Skin of body (tissue), 2 donors: ENCODE measurements around the gene SLC22A23. TPM values are rescaled to one million over a fixed set of nuclear protein-coding genes. Genes with fewer than 3 reads are reported as not detected.
"Not testable (repeated sequence)": the region's sequence is repeated elsewhere in the genome, so short reads cannot be mapped to it uniquely, and the experiment has no call there.

Source experiments
- DNase-seq: peaks from one replicate; lab custom pipeline; 2025; lab: John Stamatoyannopoulos, UW
- total RNA-seq: library from RNA; depleted of rRNA; stranded (reverse); fragments of >200 nt; gene quantifications from one replicate; pipeline ENCODE4 v1.2.3, GENCODE V29; 2014

Gene SLC22A23
- total RNA-seq, 1 donor from 2014 or later = 11.8 TPM

DNA sequence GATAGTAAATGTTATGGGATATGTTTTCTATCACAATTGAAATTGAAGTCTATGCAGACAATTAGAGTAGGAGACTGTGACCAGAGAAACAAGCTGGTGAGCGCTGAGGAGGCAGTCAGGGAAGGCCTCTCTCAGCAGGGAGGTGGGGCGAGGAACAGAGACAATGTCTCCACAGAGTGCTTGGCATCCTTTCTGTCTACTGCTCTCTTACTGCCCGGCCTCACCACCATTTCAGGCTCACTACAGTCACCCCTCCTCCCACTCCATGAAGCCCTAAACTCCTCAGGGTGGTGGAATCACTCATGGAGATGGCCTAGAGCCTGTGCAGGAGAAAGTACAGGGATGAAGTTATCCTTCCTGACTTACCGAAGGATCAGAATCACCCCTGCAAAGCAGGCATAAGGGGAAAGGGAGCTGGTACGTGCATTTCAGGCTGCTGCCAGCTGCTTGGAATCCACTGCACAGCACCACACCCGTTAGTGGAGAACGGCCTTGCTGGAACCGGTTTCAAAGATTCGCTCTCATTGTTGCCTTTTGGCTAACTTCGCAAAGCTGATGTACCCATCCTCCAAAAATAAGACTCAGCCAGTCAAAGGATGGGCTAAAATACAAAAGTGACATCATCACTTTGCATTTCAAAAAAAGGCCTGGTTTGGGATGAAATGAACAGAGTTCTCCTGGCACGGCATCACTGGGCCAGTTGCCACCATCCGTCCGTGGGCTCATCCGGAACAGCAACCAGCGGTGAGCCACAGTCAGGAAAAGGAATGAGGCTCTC, 67.3 kb downstream of the SLC22A23 start:
- peak; percentile 14 for DNase-seq

- no peak for DNase-seq
Measured at GRCh38 chr6:3388786-3389185, 68.1 kb downstream of the SLC22A23 start.

DNA sequence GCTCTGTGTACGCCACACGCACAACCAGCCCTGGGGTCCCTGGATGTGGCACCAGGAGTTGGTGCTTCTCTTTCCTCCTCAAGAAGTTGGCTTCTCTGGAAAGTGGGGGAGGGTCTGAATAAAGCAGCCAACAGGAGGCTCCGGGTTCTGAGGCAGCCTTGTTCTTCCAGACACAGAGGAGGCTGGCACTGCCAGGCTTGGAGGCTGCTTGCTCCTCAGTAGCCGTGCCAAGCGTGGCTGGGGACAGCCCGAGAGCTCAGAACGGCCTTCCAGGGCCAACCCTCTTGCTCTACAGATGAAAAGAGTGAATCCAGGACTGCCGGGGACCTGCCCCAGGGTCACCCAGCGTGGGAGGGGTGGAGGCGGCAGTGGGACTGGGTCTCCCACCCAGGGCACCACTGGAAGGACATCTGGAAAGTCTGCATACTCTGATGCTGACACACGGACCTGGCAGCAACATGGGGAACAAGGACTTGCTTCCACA, 70.4 kb downstream of the SLC22A23 start:
- DNase-seq = no peak

DNA sequence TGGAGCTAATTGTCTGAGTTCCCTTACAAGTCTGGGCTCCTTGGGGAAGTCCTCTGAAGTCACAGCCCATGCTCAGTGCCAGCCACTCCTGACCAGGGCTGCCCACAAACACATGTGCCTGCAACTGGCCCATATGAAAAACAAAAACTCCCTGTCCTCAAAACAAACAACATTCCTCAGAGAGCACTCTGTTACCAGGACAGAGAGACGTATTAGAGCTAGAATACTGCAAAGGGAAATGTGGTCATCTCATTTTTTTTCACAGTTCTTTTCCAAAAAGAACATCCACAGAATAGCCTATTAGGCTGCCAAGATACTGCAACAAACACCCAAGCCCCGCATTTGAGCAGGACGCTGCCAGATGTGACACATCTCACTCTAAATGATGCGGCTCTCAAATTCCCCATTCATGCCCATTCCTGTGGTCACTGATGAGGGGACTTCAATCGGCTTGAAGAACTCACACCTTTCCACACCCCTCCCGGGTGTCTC, 71.1 kb downstream of the SLC22A23 start:
- DNase-seq = no peak

DNA sequence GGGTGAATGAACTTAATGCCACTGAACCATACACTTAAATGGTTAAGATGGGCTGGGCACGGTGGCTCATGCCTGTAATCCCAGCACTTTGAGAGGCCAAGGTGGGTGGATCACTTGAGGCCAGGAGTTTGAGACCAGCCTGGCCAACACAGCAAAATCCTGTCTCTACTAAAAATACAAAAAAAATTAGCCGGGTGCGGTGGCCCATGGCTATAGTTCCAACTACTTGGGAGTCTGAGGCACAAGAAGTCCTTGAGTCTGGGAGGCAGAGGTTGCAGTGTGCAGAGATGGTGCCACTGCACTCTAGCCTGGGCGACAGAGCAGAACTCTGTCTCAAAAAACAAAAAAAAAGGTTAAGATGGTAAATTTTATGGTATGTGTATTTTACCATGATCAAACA, 71.7 kb downstream of the SLC22A23 start:
- DNase-seq = not testable (repeated sequence)

GRCh38 chr6:3384241-3385143, 72.4 kb downstream of the SLC22A23 start:
- DNase-seq = no peak

DNA sequence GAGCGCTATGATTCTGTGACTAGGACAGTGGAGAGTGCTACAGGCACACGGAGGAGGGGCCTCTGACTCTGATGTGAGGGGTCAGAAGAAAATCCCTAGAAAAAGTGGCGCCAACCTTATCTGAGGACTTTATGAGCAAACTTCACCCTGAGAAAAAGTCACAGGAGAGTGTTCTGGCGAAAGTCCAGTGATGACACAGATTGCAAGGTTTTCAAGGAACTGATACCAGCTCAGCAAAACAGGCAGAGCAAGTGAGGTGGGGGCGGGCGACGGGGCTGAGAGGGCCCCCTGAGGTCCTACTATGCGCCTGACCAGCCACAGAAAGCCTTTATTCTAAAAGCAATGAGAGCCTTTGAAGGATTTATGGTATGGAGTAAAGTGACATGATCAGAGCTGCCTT, 73.3 kb downstream of the SLC22A23 start:
- DNase-seq = no peak

DNA sequence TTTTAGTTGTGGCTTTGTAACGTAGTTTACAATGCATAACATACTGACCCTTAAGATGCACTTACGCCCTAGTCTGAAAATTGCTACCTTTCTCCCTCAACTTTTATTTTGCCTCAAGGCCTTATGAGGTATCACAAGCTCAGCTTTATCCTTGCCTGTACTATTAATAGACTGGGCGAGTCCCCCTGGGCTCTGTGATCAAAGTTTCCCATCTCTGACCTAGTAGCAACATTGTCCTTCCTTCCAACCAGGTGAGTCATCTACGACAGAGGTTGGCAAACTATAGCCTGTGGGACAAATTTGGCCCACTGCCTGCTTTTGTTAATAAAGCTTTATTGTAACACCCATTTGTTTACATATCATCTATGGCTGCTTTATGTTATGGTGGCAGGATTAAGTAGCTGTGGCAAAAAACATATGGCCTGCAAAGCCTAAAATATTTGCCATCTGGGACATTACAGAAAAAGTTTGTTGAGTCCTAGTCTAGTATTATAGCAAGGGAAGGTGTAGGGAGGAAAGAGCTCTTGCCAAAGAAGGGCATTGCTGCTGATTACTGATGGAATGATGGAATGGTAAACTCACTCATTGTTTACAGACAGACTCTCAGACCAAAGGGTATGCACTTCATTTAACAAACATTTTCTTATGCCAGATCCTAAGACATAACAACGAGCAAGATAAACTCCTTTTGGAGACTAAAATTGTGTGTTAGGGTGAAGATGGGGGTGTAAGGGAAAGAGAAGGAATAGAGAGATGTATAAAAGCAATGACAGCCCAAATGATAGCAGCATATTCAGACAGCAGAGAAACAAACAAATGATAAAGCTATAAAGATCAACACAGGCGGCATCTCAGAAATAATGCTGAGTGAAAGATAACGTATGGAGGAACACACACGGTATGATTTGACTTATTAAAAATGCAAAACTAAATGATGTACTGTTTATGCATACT, 74.2 kb downstream of the SLC22A23 start:
- DNase-seq = no peak

GRCh38 chr6:3381233-3381921, 75.5 kb downstream of the SLC22A23 start:
- DNase-seq = peak; percentile 15

- no peak for DNase-seq
Measured at GRCh38 chr6:3380344-3381232, 76.3 kb downstream of the SLC22A23 start.

- no peak for DNase-seq
Measured at GRCh38 chr6:3379482-3380060, 77.3 kb downstream of the SLC22A23 start.

- not testable (repeated sequence) for DNase-seq
Measured at GRCh38 chr6:3378808-3379207, 78.0 kb downstream of the SLC22A23 start.

DNA sequence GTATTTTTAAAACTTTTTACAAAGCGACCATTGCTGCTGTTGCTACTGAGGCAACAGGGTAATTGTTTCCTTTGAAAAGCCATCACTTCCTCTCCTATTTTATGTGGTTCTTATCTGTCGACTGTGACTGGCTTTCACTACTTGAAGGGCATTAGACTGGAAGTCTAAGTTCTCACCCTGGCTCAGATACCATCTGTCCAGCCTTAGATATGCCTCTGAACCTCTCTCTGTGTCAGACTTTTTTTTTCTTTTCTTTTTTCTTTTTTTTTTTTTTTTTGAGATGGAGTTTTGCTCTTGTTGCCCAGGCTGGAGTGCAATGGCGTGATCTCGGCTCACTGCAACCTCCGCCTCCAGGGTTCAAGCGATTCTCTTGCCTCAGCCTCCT, 78.5 kb downstream of the SLC22A23 start:
- DNase-seq = not testable (repeated sequence)

DNA sequence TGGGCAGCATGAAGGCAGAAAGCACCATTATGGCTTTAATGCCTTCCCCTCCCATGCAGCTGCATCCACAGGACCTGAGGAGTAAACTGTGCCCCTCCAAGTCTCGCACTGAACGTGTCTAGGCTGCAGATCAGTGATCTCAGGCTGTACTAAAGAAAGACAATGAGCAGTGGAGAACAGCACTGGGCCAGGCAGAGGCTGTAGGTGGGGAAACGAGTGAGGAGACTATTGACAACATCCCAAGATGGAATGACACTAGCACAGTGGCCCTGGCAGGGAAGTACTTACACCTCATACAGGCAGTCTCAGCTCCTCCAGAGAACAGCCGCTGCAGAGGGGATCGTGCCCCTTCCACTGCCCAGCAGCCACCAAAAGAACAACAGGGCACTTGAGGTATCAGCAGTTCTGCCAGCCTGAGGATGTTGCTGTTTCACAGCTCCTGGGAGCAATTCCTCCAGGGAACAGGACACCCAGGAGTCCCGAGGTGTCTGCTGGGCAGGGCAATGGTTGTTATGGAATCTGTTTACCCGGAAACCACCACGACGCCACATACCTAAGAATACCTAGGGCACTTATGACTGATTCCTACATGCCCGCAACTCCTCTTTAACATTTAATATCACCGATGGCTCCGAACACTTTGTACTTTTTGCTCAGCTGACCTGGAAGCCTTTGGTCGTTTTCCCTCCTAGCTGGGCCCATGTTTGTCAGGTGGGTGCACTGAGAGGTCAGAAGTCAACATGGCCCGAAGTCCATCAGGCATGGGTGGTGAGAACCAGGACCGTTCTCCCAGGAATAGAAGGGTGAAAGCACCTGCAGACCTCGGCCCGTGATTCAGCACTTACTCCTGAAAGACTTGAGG, 79.1 kb downstream of the SLC22A23 start:
- no peak for DNase-seq

GRCh38 chr6:3376893-3377535, 79.8 kb downstream of the SLC22A23 start:
- DNase-seq = no peak

DNA sequence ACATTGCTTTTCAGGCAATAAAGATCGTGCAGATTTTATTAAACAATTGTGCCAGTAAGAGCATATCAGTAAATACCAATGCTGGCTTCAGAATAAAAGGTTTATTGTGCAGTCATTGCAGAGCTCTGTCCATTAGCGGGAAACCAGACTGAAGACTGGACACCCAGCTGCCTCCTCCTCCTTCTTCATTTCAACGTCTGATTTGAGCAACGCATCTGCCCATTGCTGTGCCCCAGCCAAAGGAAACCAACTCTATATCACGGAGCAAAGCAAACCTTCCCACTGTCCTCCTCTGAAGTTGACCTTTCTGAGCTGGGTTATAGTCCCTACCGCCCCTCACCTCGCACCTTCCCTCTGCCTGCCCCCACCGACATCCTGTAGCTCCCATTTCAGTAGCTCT, 80.8 kb downstream of the SLC22A23 start:
- DNase-seq = no peak

DNA sequence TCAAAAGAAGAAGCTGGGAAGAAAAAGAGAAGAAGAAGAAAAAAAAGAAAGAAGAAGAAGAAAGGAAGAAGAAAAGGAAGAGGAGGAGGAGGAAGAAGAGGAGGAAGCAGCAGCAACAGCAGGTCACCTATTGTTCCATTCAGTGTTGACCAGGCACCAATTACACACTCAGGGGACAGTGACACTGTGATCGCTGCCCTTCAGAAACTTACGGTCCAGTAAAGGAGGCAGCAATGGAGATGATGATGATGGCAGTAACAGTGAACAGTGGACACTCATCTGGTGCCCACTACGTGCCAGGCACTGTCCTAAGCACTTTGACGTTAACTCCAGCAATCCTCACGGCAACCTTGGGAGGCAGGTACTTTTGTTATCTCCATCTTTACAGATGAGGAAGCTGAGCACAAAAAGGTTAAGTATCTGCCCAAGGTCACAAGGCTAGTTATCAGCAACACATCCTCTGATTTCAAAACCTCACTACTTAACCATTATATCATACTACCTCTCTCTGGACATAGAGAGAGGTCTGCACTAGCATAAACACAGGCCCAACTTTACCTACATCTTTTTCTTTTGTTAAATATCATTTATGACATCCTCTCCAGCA, 83.2 kb downstream of the SLC22A23 start:
- DNase-seq = no peak
